Muscle layer of colon (tissue), 2 donors: ENCODE results near the gene PMEPA1.

Experiments used
- H3K27ac ChIP-seq: one replicate; pipeline ENCODE4 v1.7.0; 2013; ENCODE audit warnings: low read depth, mild to moderate bottlenecking, low read length, moderate library complexity
- H3K27me3 ChIP-seq, 2 donors: one replicate each; pipeline ENCODE4 v1.7.0; 2013; ENCODE audit warnings: low read length in 2 of 2, mild to moderate bottlenecking in 2 of 2; ENCODE audit not compliant: insufficient read depth in 2 of 2, control insufficient read depth in 1 of 2
- H3K36me3 ChIP-seq: one replicate; pipeline ENCODE4 v1.7.0; 2013; ENCODE audit warnings: mild to moderate bottlenecking, low read length; ENCODE audit not compliant: insufficient read depth
- H3K4me1 ChIP-seq: one replicate; pipeline ENCODE4 v1.7.0; 2013; ENCODE audit warnings: mild to moderate bottlenecking, low read length; ENCODE audit not compliant: insufficient read depth
- H3K4me3 ChIP-seq, 2 donors: one replicate each; pipeline ENCODE4 v1.7.0; 2013; ENCODE audit warnings: low read length in 2 of 2, low read depth in 1 of 2, mild to moderate bottlenecking in 1 of 2, moderate library complexity in 1 of 2
- H3K9ac ChIP-seq: one replicate; pipeline ENCODE4 v1.7.0; 2013; ENCODE audit warnings: low read length
- H3K9me3 ChIP-seq: one replicate; pipeline ENCODE4 v1.7.0; 2013; ENCODE audit warnings: mild to moderate bottlenecking, low read length
- donor health status: abdominal sarcoma.
- donor health status: Adenocarcinoma of cecum.

PMEPA1 gene

DNA sequence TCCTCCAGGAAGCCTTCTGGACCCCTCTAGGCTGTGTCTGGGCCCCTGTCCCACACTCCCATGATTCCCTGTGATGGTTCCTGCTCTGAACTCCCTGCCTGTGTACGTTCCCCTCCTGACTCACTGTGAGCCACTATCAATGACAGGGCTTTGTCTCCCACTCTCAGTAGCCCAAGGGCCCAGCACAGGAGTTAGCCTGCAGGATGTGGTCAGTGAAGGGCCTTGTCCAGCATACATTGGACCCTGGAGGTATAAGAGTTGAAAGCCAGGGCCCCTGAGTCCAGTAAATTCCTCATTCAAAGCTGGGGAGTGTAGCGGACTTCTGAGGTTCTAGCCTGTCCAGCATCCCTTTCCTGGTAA, 108.6 kb downstream of the PMEPA1 start:
- no peak overlapping the region for H3K9ac ChIP-seq
- peaks cover 6% of the 10 kb centered on the region for H3K4me1 ChIP-seq
- H3K9me3 ChIP-seq = no peaks in the 10 kb centered on the region
- H3K4me3 ChIP-seq = no peak overlapping the region
- H3K36me3 ChIP-seq = no peaks in the 10 kb centered on the region
- H3K27me3 ChIP-seq = no peaks in the 10 kb centered on the region
- no peak overlapping the region for H3K27ac ChIP-seq

DNA sequence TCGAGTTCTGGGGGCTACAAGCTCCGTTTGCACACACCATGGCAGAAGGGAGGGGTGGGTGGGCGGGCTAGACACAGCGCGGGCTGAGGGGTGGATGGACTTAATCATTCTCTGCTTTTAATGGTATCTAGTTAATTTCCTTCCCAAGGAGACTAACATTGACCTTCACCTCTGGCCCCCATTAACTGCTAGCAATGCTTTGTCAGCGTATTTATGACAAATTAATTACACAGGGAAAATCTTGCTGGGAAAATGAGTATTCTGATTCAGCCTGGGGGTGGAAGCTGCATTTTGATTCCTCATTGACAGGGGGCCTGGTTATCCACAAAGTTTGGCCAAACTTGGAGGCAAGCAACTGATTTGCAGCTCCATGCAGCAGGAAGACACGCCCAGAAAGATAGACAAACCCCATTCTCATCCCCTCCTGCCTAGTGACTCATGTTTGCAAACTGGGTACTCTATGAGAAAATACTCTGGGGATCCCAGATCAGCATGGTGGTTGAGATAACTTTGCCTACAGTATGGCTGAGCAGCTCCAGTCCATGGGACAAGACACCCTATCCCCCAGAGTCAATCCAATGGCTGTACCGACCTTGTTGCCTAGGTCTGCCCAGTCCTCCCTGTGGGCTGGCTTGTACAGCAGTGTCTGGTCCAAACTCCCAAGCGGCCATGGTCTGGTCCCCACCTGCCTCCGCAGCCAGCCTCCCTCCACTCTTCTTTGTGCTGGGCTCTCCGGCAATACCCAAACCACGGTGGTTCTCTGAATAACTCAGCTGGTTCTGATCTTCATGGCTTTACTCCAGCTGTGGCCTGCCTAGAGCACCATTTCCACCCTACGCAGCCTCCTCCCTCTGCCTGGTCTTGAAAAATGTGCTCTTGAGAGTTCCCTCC, 109.2 kb downstream of the PMEPA1 start:
- Histone ChIP-seq H3K9ac (no peak overlapping the region), H3K4me3 (no peak overlapping the region), H3K36me3 (no peaks in the 10 kb centered on the region), H3K27ac (no peak overlapping the region), H3K27me3 (no peaks in the 10 kb centered on the region), H3K4me1 (peaks cover 6% of the 10 kb centered on the region), H3K9me3 (no peaks in the 10 kb centered on the region)

DNA sequence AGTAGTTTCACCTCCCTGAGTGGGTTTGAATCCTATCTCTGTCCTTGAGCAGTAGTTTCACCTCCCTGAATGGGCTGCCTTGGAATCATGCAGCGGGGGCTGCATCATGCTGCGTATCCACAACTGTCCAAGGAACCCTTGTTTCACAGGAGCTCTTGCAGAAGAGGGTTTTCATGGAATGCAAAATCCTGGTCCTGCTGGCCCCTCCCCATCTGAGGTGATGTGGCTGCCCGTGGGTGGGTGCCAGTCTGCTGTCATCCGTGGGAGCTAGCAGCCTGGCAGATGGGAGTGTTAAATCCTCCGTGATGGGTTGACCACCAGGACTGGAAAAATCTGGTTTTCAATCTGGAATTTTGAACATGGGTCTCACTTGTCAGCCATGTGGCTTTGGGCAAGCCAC, 111.3 kb downstream of the PMEPA1 start:
- no peaks in the 10 kb centered on the region for H3K36me3 ChIP-seq

More for the DNA sequence above, 111.3 kb downstream of the PMEPA1 start:
- H3K4me1 ChIP-seq = peaks cover 11% of the 10 kb centered on the region
- no peak overlapping the region for H3K9ac ChIP-seq
- H3K9me3 ChIP-seq = no peaks in the 10 kb centered on the region
- H3K27ac ChIP-seq = no peak overlapping the region
- H3K27me3 ChIP-seq = peaks cover 0 to 5% of the 10 kb centered on the region in 2 donors
- no peak overlapping the region for H3K4me3 ChIP-seq
